HG03460 (cell line): ENCODE results near the gene AK8.

Experiments
- ATAC-seq: cut with Tn5 transposase; IDR thresholded peaks from one replicate; pipeline ENCODE4 v1.9.1; 2021; ENCODE audit not compliant: unreplicated experiment

The AK8 gene, protein sequence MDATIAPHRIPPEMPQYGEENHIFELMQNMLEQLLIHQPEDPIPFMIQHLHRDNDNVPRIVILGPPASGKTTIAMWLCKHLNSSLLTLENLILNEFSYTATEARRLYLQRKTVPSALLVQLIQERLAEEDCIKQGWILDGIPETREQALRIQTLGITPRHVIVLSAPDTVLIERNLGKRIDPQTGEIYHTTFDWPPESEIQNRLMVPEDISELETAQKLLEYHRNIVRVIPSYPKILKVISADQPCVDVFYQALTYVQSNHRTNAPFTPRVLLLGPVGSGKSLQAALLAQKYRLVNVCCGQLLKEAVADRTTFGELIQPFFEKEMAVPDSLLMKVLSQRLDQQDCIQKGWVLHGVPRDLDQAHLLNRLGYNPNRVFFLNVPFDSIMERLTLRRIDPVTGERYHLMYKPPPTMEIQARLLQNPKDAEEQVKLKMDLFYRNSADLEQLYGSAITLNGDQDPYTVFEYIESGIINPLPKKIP

DNA sequence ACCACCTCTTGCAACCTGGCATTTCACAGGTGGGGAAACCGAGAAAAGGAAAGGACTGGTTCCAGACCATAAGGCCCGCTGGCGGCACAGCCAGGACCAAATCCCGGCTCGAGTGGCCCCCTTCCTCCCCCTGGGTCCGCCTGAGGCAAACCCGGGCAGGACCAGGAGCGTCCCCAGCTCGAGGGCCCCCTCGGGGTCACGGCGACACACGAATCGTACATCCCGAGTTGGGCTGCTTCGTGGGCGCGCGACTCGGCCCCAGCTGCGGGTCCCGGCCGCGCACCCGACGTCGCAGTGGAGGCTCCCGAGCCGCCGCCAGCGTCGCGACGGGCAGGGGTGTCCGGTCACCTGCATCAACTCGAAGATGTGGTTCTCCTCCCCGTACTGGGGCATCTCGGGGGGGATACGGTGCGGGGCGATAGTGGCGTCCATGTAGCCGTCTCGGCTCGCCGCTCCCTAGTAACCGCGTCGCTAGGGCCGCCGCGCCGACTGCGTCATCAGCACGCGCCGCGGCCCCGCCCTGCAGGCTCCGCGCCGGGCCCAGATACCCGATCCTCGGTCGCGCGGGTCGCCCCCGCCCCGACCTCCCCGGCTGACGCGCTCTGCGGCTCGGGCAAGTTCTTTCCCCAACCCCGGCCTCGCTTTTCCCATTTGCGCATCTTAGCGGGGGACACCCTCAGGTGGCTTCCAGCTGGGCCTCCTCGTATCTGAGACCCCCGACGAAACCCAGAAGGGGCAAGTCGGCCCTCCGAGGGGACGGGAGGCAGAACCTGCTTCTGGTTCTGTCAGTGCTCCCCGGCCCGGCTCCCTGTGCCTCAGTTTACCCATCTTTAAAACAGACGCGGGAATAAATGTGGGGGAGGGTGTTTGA is at the start of gene AK8:
Gene AK8 (minus strand): TSS at position 461 of the 871 bp plus-strand sequence. CDS start 29 bp downstream, at position 432.
- no peak for ATAC-seq

DNA sequence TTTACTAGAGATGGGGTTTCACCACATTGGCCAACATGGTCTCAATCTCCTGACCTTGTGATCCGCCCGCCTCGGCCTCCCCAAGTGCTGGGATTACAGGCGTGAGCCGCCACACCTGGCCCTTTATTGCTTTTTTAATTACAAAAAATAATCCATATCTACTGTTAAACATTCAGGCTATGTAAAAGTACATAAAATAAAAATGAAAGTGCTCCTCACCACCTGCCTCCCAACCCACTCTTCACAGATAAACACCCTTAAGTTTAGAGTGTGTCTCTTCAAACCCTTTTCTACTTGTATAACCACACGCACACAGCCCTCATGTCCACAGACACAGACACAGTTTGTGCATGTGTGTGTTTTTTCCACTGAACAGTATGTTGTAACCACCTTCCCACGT is 49.6 kb upstream of the AK8 start:
- no peak for ATAC-seq

DNA sequence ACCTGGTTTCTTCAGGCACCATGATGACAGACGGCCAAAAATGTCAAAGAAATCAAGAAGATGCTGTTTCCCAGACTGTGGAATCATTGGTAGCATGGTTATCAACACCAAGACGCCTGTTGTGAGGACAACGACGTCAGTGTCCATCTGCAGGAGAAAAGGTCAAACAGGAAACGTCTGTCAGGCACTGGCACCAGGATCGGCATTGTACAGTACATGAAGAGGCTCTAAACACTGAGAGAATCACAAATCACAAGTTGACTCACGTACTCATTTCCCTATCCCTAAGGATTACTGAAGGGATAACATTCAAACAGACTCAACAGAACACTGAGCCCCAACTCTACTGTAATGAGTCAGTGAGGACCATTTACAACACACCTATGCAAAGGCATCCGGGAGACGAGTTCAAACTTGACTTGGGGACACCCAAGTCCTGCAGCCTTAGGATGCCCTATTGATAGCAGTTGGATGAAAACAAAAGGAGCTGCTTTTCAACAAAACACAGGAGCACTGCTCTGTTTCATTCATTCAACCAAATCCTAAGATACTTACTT is 45.3 kb upstream of the AK8 start:
- no peak for ATAC-seq

DNA sequence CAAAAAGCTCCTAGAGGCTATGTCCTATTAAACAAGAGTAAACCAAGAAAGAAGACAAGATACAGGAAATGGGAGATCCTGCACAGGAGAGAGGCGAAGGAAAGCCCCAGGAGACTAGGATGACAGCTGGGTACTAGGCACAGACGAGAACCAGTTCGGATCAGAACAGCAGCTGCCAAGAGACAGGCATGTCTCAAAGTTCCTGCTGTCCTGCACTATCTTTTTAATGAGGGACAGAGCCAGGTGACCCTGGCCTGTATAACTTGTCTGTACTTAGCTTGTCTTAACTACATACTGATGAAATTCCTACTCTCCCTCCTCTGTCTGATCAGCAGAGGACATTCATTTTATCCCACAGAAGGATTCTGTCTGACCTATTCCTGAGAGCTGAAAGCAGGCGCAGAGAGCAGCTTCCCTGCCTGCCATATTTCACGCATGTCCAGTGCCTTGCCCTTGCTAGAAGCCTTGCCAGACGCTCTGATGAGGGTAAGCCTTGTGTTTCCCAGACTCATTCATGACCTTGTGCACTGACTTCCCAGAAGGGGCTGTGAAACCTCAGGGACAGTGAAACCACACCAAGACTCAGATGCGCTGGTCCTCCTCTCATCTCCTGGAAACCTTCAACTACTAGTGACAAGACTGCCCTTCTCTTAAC is 41.7 kb upstream of the AK8 start:
- ATAC-seq, result no peak

DNA sequence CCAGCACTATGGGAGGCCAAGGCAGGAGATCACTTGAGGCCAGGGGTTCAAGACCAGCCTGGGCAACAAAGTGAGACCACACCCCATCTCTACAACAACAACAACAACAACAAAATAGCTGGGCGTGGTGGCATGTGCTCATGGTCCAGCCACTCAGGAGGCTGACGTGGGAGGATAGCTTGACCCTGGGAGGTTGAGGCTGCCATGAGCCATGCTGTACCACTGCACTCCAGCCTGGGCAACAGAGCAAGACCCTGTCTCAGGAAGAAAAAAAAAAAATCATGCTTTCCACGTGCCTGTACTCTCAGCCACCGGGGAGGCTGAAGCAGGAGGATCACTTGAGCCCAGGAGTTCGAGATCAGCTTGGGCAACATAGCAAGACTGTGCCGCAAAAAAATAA is 36.8 kb upstream of the AK8 start:
- no peak for ATAC-seq

DNA sequence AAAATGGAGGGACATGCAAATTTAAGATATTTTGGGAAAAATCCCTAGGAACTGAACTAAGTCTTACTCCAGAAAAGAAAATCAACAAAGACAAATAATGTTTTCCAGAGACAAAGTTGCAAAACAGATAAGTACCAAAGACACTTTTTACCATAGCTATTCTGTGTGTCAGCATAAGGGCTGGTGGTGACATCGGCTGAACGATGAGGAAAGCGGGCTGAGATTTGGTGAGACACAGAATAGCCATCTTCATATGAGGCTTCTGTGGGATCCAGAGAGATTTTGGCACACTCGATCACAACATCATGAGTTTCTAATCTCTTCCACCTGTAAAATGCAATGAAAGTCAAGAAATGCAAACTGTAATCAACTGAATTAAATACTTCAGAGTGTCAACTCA is 34.0 kb upstream of the AK8 start:
- no peak for ATAC-seq

DNA sequence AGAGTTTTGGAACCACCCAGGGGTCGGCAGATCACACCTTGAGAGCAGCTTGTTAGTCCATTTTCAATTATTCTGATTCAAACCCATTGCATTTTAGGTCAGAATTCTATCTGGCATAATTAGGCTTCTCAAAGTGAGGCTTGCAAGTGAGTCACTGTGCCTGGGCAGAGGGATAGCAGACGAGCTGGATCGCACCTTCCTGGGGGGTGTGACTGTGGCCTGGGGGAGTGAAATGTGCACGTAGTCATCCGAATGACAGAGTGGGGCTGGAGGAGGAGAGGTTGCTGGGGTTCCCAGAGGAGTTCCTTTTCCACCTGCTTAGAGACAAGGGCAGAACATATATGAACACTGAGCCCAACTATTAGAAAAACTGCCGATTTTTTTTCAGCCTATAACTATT is 32.3 kb upstream of the AK8 start:
- ATAC-seq, result no peak

DNA sequence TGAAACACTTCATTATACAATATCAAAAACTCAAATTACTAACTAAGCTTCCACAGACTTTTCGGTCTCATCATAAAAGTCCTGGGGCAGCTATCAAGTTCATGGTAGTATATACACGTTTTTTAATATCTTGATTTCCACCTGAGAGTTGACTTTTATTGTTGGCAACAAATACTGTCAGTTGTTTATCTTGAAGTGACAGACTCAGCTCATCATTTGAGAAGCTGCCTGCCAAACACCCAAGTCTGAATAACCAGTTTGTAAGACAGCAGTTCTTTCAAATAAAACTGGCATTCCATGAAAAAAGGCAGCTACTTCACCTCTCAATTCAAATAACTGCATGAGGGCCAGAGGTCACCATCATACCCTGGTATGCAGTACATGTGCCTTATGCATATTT is 31.2 kb upstream of the AK8 start:
- no peak for ATAC-seq

DNA sequence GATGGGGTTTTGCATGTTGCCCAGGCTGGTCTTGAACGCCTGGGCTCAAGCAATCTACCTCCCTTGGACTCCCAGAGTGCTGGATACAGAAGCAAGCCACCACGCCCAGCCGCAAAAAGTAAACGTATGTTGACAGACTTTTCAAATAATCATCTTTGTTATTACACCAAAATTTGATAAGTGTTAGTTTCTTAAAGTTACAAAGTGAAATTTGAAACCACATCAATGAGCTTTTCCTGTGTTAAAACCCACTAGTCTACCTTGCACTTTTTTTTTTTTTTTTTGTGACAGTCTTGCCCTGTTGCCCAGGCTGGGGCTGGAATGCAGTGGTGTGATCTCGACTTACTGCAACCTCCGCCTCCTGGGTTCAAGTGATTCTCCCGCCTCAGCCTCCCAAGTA is 30.6 kb upstream of the AK8 start:
- ATAC-seq, result no peak

DNA sequence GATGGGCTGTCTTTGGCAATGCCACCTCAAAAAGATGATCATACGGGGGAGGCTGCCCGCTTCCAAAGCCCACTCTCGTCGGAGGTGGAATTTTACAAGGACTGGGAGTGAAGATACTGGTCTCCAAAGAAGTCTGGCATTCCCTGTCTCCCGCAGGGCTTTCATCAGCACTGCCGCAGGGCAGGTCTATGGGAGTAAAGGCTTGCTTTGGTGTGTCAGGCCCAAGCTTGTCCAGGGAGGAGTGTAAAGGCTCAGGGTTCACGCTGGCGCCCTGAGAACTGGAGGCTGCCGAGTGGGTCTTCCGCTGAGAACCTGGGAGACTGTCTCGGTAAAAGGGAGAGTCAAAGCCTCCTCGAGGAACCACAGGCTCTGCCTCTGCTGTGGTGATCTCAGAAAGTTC is 27.6 kb upstream of the AK8 start:
- no peak for ATAC-seq

DNA sequence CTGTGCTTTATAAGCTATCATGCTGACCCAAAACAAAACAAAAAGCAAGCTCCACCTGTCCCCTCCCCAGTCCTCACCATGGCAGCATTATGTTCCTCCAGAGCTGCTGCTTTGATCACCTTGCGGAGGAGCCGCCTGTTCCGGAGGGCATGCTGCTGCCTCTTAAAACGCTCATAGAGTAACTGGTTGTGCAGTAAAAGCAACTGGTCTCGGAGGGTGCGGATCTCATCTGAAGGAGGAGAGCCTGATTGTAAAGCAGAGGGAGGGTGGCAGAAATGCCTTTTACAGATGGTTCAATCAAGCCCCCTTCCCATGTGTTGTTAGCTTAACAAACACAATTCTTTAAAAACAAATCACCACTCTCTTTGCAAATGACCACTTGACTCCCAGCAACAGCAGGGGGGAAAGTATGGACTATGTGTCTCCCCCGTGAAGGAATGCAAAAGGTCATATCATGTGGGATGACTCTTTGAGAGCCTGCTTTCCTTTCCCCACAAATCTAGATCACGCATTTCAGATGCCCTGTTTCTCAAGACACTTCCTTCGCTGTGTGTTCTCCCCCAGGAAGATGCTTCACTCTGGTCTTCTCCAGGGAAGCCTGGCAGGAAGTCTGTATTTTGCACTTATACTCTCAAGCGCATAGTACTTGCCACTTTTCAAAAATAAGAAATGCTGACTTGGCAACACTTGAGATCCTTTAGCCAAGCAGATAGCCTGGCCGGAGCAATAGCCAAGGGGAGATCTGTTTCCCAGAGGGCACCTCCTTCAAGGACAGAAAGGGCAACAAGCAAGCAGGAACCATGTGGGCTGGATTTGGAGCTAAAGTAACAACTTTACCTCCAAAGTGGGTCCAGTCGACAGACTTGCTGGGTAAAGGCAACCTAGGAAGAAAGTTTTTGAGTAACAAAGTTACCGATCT is 25.7 kb upstream of the AK8 start:
- no peak for ATAC-seq

DNA sequence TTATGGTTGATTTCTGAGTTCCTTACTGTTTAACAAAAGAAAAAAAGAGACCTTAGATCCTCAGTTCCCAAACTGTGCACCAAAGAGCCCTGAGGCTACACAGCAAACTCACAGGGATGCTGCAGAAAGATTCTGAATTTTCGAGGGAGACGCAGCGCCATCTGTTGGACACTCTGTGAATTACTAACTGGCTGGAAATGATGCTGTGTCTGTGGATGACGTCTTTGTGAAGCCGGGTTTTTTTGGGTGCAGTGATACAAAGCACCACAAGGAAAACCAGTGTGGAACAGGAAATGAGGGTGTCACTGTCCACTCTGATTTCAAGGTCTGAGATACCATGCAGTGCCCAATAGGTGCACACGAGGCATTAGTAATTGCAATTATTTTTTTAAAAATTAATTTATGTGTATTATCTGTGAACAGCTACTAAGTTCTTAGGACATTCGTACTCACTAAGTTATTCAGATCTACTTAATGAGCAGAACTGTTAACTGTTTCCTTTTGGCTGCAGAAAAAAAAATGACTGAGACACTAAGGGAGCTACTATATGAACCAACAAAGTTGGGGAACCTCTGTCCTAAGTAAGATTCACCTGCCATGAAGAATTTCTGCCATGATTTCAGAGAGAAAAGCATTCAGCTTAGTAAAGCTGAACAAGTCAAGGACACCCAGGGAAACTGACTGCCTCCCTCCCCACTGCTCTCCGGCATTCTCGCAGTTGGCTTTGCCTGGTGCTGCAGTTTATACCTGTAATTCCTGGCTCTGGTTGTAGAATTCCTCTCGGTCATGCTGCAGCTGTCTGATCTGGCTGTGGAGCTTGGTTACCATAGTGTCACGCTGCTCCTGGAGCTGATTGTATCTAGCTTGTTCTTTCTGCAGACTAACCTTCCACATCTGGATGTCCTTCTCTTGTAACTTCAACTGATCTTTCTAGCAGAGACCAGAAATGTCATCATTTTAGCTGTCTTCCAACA is 24.1 kb upstream of the AK8 start:
- ATAC-seq, result peak; percentile 56

DNA sequence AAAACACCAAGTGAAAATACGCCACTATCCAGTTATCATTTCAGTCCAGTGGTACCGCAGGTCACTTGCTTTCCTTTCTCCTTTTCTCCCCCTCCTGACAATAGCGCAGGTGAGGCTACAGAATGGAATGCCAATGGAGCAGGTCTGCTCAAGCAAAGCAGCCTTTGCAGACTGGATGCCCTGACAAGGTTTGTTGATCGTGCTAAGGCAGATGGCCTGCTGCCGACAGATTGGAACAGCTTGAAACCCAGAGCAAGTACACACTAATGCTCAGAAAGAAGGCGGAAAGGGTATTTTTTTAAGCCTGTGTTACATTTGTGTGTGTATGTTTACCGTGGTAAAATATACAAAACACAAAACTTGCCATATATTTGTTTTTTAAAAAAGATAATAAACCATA is 20.0 kb upstream of the AK8 start:
- no peak for ATAC-seq

DNA sequence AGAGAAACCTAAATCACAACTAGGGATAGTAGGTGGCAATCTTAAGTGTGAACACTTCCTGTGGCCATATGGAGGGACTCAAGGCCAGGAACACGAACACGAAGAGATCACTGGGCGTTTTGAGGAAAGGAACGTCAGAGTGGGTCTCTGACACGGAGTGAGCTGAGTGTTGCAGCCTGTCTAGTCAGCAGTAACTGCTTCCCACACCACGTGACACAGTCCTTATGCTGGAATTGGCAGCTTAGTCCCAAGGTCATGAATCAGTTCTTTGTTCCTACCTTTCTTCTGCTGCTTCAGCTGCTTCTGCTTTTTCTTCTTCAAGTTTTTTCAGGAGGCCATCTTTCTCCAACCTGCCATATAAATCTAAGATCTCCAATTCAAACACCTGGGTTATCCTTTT is 18.8 kb upstream of the AK8 start:
- no peak for ATAC-seq

DNA sequence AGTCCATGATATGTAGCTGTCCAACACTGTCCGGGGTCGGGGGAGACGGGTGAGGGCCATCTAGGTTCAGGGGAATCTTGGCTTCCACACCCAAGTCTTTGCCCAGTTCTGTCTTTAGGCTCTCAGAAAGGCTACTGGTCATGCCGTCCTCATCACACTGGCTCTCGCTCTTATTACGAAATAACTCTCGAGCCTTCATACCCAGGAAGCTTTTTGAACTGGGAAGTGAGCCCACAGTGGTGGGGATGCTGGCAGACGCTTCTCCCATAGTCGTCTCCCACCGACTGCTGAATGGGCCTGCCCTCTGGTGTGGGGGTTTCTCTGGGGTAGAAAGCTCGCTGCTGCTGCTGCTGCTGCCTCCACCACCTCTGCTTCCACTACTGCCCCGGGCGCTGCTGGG is 18.2 kb upstream of the AK8 start:
- no peak for ATAC-seq

DNA sequence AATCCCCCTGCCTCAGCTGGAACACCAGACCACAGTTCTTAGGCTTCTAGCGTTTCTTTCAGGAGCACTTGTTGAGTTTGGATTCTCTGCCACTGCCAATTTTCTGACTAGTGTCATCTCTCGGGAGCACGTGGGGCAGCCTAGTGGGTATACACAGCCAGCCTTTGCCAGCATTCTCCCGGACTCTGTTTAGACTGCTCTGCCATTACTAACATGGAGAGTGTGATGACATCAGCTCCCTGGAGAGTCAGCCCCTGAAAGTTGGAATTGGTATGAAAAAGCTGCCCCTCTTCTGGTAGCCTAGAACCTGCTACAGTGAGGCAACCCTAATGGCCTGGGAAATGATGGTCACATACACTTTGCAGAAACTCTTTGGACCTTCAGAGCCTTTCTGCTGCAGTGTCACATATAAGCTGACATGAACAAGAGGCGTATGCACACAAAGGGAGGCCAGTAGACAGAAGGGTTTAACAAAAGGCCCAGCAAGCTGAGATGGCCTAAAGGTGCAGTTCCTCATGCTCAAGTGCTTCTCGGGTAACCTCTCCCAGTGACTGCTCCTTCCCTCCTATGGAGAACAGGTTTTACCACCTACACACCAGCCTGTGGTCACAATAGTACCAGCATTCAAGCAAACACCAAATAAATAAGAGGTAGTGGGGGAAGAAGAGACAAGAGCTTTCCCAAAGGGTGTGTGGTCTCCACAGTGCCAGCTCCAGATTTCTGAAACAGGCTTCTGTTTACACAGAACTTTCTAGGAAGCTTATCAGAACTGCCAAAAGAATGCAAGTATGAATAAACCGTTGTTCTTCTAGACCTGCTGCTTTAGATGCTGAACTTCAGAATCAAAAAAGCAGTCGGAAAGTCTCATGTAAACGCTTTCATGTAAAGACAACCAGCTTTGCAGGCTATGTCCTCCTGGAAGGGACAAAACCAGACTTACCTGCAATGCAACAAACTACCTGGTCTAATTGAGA is 17.1 kb upstream of the AK8 start:
- no peak for ATAC-seq

DNA sequence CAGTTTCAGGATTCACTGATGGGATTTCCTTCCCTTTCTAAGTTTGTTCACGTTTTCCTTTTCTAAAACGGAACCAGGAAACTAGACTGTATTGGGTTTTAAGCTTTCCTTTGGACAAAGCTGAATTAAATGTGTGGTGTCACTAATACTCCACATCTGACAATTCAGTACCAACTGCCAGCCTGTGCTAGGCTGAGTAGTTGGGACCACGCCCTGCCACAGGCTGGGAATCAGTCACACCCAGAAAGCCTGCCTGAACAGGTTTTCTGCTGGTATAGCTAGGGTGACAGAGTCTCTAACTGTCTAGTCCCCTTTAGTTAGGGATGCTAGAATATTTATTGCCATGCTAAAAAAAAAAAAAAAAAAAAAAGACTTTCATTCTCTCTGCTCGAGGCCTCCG is 16.3 kb upstream of the AK8 start:
- no peak for ATAC-seq

DNA sequence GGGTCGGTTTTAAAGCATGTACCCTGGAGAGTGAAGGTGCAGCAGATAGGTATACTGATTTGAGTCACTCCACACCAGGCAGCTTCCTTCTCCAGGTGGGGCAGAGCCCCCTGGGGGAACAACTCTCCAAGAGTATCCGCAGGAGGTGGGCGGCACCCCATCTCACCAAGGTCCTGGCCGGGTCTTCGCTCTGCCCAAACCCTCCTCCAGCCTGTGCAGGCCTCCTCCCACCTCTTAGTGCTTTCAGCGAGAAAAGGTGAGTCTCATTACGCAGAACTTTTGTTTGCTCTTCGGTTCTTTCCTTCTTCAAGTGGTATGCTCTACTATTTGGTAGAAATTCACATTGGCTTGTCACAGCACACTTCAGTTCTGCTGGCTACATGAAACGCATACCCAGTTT is 14.3 kb upstream of the AK8 start:
- ATAC-seq, result no peak
